HL-60 (cell line): ENCODE measurements around the gene TIGD6.

Source experiments
- DNase-seq, 2 experiments: peaks; one replicate each; pipeline ENCODE4 v3.0.0-alpha.2; 2010 to 2020; ENCODE audit warnings: low read depth in 1 of 2, low spot score in 1 of 2
- H3K27ac ChIP-seq: fragments of 250-450 bp; sonication (Bioruptor Pico); replicated peaks from 2 replicates; pipeline ENCODE4 v1.5.1; 2020; ENCODE audit warnings: mild to moderate bottlenecking, moderate library complexity
- H3K27me3 ChIP-seq: fragments of 250-450 bp; sonication (Bioruptor Pico); 2 replicates; pipeline ENCODE4 v1.5.1; 2021; ENCODE audit warnings: mild to moderate bottlenecking, moderate library complexity; ENCODE audit not compliant: insufficient read depth, poor library complexity, severe bottlenecking
- H3K4me3 ChIP-seq: replicated peaks from 2 replicates; pipeline ENCODE4 v1.5.1; 2011; ENCODE audit warnings: mild to moderate bottlenecking, control low read depth, low read length; ENCODE audit not compliant: insufficient read depth
- CTCF ChIP-seq: IDR thresholded peaks from one replicate; pipeline ENCODE4 v1.5.1; 2011; ENCODE audit warnings: low read length, control low read depth, inconsistent platforms; ENCODE audit not compliant: insufficient read depth
- GABPA ChIP-seq: IDR thresholded peaks from 2 replicates; pipeline ENCODE4 v1.6.1; 2012; ENCODE audit warnings: low read depth
- POLR2AphosphoS5 ChIP-seq: IDR thresholded peaks from 2 replicates; pipeline ENCODE4 v1.6.1; 2012; ENCODE audit warnings: low read depth
- REST ChIP-seq: IDR thresholded peaks from 2 replicates; pipeline ENCODE4 v1.6.1; 2012; ENCODE audit warnings: low read depth; ENCODE audit not compliant: insufficient replicate concordance
- SPI1 ChIP-seq: IDR thresholded peaks from 2 replicates; pipeline ENCODE4 v1.6.1; 2012; ENCODE audit warnings: low read depth, mild to moderate bottlenecking, borderline replicate concordance

The TIGD6 gene

GRCh38 chr5:150017226-150018005 is 17.0 kb upstream of the TIGD6 start:
- no peak for DNase-seq
- Histone ChIP-seq H3K27ac (no peak overlapping the region), H3K27me3 (no peaks in the 10 kb centered on the region), H3K4me3 (no peak overlapping the region)
- TF ChIP-seq SPI1 (no peak), CTCF (no peak), REST (no peak), GABPA (no peak), POLR2AphosphoS5 (no peak)

GRCh38 chr5:150016537-150016936 is 16.1 kb upstream of the TIGD6 start:
- Histone ChIP-seq H3K27me3 (no peaks in the 10 kb centered on the region), H3K27ac (no peak overlapping the region), H3K4me3 (no peak overlapping the region)
- DNase-seq, result no peak
- no peak for TF ChIP-seq POLR2AphosphoS5
- no peak for TF ChIP-seq GABPA
- no peak for TF ChIP-seq SPI1
- no peak for TF ChIP-seq CTCF
- TF ChIP-seq REST, result no peak

GRCh38 chr5:150015415-150015814 is 15.0 kb upstream of the TIGD6 start:
- DNase-seq, result no peak
- Histone ChIP-seq H3K27ac (no peak overlapping the region), H3K4me3 (no peak overlapping the region), H3K27me3 (no peaks in the 10 kb centered on the region)
- TF ChIP-seq GABPA (no peak), SPI1 (no peak), CTCF (no peak), REST (no peak), POLR2AphosphoS5 (no peak)
